ENCODE results near the gene FXN.
"Not testable (repeated sequence)": the region's sequence is repeated elsewhere in the genome, so short reads cannot be mapped to it uniquely, and the experiment has no call there.

The FXN gene

DNA sequence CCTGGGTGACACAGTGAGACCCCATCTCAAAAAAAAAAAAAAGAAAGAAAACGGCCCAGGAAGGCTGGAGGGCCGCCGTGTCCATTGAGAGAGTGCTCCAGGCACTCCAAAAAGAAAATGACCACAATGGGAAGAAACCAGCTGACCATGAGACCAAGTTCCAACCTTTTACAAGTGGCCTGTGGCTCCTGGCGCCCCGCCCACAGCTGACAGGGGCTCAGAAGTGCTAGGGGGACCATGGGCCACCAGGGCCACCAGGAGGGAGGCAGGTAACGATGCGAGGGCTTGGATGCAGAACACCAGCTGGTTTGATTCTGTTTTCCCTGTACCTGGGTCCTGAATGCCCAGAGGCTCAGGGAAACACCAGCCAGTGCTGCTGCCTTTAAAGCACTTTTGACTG, 34.6 kb downstream of the FXN start:
- no peak for DNase-seq (ENCODE audit: low spot score)

DNA sequence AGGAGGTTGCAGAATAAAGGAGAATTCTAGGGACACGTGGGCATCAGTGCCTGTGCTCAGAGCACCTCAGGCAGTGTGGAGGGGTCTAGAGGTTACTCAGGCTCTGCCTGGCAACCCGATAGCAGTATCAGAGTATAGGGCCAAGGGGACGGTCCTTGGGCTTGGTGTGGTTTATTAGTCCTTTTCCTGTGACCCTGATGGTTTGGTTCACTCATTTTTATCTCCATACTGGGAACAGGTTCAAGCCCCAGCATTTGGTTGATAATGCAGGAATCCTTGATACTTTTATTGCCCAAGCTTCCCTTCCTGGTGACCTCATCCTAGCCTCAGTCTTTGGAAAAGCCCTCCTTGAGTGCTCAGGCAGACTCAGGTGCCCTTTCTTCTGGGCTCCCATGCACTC, 35.5 kb downstream of the FXN start:
- DNase-seq (ENCODE audit: low spot score): no peak

DNA sequence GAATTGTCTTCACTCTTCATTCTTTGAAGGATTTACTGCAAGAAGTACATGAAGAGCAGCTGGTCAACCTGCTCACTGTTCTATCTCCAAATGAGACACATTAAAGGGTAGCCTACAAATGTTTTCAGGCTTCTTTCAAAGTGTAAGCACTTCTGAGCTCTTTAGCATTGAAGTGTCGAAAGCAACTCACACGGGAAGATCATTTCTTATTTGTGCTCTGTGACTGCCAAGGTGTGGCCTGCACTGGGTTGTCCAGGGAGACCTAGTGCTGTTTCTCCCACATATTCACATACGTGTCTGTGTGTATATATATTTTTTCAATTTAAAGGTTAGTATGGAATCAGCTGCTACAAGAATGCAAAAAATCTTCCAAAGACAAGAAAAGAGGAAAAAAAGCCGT, 37.6 kb downstream of the FXN start:
- DNase-seq (ENCODE audit: low spot score): no peak

DNA sequence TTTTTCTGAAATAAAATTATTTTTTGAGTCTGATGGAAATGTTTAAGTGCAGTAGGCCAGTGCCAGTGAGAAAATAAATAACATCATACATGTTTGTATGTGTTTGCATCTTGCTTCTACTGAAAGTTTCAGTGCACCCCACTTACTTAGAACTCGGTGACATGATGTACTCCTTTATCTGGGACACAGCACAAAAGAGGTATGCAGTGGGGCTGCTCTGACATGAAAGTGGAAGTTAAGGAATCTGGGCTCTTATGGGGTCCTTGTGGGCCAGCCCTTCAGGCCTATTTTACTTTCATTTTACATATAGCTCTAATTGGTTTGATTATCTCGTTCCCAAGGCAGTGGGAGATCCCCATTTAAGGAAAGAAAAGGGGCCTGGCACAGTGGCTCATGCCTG, 39.2 kb downstream of the FXN start:
- DNase-seq (ENCODE audit: low spot score): no peak

DNA sequence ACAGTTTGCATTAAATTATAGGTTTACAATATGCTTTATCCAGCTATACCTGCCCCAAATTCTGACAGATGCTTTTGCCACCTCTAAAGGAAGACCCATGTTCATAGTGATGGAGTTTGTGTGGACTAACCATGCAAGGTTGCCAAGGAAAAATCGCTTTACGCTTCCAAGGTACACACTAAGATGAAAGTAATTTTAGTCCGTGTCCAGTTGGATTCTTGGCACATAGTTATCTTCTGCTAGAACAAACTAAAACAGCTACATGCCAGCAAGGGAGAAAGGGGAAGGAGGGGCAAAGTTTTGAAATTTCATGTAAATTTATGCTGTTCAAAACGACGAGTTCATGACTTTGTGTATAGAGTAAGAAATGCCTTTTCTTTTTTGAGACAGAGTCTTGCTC, 41.0 kb downstream of the FXN start:
- DNase-seq (ENCODE audit: low spot score): no peak

DNA sequence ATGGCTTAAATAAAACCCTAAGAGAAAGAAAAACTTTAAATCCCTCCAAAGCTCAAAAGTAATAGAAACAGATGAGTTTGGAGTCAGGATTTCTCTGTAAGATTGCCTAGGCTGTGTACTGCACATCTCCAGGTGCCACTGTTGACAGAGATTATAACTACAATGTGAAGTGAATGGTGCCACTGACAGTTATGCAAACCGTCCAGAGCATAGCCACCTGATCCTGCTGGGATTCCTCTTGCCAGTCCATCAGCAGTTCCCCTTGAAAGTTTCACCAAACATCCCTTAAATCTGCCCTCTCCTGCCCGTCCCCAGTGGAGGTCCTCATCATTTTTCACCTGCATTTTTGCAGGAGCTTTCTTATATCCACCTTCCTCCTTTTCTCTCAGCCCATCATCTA, 42.5 kb downstream of the FXN start:
- no peak for DNase-seq (ENCODE audit: low spot score)

DNA sequence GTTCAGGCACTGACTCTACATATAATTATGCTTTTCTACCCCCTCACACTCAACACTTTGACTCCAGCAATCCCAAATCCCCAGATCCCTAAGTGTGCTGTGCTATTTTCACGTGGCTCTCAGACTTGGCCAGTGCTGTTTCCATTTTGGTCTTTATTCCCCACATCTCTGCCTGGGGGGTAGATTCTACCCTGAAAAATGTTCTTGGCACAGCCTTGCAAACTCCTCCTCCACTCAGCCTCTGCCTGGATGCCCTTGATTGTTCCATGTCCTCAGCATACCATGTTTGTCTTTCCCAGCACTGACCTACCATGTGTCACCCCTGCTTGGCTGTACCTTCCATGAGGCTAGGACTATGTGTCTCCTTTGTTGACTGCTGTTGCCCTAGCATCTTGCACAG, 43.0 kb downstream of the FXN start:
- DNase-seq (ENCODE audit: low spot score): no peak

DNA sequence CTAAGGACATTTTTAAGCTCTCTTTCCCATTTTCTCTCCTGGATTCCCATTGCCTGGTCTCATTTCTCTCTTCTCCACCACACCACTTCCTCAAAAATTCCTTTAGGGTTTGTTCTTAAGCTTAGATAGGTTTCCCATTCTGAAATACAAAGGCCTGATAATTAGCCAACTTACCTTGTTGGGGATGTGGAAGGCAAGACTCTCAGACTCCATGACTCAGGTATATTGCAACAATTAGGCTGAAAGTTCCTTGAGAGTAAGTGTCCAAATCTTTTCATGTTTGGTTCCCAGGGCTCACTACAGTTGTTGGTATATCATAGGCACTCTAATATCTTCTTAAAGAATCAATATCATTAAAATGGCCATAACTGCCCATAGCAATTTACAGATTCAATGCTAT, 43.6 kb downstream of the FXN start:
- DNase-seq (ENCODE audit: low spot score): no peak

DNA sequence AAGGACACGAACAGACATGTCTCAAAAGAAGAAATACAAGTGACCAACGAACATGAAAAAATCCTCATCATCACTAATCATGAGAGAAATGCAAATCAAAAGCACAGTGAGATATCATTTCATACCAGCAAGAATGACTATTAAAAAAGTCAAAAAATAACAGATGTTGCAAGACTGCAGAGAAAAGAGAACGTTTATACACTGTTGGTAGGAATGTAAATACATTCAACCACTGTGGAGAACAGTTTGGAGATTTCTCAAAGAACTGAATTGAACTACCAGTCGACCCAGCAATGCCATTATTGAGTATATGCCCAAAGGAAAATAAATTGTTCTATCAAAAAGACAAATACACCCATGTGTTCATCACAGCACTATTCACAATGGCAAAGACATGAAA, 45.7 kb downstream of the FXN start:
- DNase-seq (ENCODE audit: low spot score): no peak

DNA sequence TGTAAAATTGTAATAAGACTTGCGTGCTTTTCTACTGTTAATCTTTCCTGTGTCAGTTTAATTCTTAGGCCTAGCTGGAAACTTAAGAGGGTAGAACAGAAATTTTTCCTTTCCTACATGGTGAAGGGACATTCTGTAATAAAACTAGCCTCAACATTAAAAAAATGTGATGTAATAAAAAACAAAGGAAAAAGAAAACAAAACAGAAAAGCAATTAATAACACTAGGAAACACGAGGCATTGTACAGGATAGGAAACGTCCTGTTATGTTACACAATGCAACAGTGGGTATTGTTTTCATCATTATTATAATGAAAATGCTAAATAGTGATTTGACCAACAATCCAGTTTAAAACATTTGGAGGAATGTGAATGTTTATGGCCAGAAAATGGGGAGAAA, 47.8 kb downstream of the FXN start:
- no peak for DNase-seq (ENCODE audit: low spot score)

DNA sequence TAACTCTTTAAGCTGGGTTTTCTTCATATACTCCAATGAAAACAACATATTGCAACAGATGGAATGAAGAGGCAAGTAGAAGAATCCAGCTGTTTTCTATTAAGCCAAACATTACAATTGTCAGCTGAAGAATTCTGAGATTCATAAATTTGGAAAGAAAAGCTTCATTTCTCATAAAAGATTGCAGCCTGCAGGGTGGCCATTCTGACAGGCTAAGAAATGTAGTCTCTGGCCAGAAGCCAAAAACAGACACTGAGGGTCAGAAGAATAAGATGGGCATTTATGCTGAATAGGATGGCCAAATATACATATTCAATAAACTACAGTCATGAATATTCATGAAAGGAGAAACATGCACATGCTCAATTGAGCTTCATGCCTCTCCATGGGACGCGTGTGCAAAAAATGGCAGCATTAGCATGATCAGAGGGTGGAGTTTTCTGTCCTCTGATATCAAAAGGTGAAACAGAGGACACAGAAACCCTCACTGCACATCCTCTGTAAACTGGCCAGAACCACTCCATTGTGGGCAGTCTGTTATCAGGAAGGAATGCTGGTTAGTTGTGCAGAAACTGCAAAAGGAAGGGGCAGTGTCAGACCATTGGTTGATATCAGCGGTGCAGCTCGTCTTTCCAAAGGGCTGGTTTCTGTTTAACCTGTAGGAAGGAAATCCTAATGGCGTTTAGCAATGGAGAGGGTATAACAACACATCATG, 50.2 kb downstream of the FXN start:
- DNase-seq (ENCODE audit: low spot score): peak; percentile 55

DNA sequence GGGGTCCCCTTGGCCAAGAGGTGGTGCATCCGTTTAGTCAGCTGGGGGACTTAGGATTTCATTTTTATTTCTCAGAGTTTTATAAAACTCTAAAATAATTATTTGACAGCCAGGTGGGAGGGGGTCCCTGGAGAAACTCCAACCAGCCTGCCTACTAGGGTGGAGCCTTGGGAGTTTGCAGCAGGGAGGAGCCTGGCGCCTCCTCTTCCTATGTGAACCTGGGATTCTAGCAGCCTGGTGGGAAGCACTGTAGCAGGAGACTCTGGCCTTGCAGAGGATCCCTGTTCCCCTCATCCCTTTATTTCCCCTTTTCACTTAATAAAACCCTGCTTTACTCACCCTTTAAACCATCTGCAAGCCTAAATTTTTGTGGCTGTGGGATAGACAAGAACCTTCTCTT, 50.8 kb downstream of the FXN start:
- DNase-seq (ENCODE audit: low spot score): no peak

DNA sequence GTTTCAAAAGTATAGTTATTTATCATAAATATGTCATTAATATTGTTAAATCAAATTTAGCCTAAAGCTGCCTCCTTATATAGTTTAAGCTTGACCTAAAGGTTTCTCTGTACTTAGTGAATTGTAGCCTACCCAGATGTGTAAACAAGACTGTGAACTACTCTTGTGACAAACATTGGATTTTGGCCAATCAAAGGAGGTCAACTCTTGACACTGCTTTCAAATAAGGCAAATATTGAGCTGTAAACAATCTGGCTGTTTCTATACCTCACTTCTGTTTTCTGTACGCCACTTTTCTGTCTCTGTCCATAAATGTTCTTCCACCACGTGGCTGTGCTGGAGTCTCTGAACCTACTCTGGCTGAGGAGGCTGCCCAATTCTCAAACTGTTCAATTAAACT, 51.2 kb downstream of the FXN start:
- no peak for DNase-seq (ENCODE audit: low spot score)

DNA sequence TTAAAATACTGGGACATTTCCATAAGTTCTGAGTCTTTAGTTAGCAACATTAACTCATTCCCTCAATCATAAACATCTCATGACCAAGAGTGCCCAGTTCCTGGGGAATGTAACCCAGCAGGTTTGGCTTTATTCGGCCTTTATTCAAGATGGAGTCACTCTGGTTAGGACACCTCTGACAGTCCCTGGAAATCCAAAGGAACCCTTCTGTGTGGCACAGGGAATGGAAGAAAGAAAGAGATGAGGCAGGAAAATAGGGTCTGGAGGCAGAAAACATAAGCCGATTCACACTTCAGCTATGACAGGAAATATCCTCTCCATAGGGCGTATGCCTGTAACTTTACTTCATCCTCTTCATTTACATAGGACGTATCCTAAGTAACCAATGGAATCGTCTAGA, 53.5 kb downstream of the FXN start:
- DNase-seq (ENCODE audit: low spot score): no peak

DNA sequence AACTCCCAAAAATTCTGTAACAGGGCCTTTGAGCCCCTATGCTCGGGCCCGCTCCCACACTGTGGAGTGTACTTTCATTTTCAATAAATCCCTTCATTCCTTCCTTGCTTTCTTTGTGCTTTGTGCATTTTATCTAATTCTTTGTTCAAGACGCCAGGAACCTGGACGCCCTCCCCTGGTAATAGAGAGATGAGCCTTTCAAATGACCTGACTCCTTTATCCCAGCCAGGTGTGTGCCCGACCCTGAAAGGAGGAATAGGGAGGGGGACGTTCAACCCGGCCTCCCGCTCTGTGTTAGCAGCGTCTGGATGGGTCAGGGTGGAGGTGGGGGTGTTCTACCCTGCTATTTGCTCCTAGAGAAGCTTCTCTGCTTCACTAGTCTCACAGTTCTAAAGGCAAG, 53.9 kb downstream of the FXN start:
- DNase-seq (ENCODE audit: low spot score): peak; percentile 28

DNA sequence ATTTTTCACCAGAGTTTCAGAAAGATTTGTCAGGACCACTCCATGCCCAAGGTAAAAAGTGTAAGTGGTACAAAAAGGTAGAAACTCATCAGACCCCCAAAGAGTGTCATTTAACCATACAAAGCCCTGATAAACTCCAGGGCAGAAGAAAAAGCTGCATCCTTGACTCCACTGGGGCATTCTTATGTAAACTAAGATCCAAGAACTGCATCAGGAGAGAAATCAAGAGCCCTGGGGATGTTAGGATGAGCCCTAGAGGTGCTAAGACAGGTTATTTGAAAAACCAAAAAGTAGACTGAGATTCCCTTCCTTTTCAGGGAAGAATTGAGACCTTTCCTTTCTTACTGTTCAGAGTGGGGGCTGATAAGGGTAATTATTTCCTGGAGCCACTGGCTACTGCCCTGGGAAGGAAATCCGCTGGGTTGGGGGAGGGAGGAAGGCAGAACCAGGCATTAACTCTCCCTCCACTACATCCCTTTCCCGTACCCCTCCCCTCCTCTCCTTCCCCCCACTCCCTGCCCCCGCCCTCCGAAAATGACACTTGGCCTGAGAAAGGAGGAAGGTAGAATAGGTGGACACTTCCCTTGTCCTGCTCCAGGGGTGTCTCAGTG, 54.7 kb downstream of the FXN start:
- no peak for DNase-seq (ENCODE audit: low spot score)

DNA sequence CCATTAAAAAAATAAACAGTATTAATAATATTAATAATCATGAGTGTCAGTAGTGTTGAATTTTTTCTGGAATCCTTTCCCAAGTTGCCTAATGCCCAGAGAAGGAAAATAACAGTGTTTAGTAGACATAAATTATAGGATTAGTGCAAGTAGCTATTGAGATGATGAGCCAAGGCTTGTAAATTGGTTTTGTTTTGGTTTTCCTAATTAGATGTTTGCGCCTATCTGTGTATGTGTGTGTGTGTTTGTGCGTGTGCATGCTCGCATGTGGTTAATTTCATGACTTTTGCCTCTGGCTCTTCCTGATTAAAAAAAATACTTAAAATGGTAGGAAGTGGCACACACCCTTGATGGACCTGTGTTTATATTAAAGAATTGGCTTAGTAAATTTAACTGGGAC, 55.4 kb downstream of the FXN start:
- DNase-seq (ENCODE audit: low spot score): no peak

DNA sequence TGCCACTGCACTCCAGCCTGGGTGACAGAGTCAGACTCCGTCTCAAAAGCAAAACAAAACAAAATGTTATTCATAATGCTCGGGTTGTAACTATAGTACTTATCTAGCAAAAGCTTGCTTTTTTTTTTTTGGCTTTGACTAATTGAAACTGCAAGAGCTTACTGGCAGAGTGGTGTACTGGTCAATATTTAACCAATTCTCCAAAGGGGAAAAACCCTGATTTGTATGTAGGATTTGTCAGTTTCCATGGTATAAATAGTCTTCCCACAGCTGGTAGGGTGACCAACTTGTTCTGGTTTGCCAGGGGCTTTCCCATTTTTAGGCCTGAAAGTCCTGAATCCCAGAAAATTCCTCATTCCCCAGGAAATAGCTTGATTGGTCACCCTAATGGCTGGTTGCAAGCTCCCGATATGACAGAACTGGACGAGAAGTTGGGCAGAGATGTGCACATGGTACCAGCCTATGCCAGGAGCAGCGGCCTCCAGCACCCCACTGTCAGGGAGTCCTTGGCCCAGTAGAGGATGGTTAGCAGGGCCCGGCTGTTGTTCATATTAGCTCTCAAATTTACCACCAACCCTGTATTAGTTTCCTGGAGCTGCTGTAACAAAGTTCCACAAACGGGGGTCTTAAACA, 58.0 kb downstream of the FXN start:
- DNase-seq (ENCODE audit: low spot score): peak; percentile 98

DNA sequence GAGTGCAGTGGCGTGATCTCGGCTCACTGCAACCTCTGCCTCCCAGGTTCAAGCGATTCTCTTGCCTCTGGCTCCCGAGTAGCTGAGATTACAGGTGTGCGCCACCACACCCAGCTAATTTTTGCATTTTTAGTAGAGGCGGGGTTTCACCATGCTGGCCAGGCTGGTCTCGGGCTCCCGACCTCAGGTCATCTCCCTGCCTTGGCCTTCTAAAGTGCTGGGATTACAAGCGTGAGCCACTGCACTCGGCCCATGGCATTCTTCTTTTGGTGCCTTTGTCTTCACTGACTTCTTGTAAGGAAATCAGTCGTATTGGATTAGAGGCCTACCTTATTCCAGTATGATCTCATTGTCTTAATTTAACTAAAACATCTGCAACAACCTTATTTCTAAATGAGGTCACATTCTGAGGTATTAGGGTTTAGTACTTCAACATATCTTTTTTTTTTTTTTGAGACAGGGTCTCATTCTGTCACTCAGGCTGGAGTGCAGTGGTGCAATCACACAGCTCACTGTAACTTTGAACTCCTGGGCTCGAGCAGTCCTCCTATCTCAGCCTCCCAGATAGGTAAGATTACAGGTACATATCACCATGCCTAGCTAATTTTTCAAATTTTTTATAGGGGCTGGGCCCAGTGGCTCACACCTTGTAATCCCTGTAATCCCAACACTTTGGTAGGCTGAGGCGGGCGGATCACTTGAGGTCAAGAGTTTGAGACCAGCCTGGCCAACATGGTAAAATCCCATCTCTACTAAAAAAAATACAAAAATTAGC, 59.0 kb downstream of the FXN start:
- not testable (repeated sequence) for DNase-seq (ENCODE audit: low spot score)

DNA sequence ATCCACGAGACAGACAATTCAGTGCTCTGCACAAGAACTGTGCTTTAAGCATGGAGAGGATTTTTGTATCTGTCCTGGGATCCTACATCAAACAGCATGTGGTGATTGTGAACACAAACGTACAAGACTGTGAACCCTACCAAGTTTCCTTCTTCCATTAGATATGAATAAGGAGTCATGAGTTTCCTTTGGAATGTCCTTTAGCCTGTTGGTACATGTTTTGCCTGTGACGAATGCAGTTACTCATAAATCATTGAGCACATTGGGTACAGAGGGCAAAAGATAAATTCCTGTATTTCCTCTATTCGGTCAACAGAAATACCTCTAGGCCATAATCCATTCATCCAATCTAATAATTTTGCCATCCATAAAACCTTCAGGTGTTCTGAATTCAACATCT, 61.5 kb downstream of the FXN start:
- peak; percentile 95 for DNase-seq (ENCODE audit: low spot score)

DNA sequence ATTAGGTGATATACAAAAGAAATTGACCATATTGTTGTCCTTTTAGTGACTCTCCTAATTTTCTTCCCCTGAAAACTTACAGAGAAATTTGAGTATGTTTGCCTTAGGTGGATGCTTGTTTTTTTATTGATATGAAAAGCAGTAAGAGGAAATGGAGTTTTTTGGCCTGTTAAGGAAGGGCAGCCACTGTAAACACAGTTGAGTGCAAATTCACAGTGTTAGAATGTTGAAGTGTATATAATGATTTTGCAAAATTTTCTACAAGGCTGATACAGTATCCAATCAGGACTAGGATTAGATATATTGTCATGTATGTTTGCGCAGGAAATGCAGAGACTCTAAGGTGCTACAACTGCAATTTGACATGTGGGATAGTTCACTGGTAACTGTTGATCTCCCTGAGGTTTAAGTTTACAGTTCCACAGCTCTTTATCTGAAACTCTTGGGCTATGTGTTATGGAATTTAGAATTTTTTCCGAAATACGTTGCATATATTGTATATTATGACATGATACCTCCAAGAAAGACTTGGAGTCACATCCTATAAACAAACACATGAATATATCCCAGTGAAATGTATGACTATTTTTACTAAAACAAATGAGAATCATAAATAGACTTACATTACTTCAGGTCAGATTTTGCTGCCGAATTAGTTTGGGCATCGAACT, 62.5 kb downstream of the FXN start:
- DNase-seq (ENCODE audit: low spot score): no peak

DNA sequence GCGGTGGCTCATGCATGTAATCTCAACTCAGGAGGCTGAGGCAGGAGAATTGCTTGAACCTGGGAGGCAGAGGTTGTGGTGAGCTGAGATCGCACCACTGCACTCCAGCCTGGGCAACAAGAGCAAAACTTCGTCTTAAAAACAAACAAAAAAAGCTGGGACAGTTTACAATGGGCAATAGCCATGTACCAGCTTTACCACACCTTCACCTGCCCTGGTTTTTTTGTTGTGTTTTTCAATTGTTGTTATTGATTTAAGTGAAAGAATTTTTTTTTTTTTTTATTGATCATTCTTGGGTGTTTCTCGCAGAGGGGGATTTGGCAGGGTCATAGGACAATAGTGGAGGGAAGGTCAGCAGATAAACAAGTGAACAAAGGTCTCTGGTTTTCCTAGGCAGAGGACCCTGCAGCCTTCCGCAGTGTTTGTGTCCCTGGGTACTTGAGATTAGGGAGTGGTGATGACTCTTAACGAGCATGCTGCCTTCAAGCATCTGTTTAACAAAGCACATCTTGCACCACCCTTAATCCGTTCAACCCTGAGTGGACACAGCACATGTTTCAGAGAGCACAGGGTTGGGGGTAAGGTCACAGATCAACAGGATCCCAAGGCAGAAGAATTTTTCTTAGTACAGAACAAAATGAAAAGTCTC, 67.9 kb downstream of the FXN start:
- not testable (repeated sequence) for DNase-seq (ENCODE audit: low spot score)

Measured in kidney tubule cell (primary cell).